H9 (cell line): ENCODE data around the gene SLC12A6. TPM values are rescaled to one million over a fixed set of nuclear protein-coding genes. Genes with fewer than 3 reads are reported as not detected.

Source experiments
- DNase-seq: peaks from one replicate; pipeline ENCODE4 v3.0.0-alpha.2; 2017
- H2AFZ ChIP-seq: one replicate; pipeline ENCODE4 v1.6.1; 2013; ENCODE audit warnings: mild to moderate bottlenecking, low read length, control low read depth, moderate library complexity
- H2AK5ac ChIP-seq: 2 replicates; pipeline ENCODE4 v1.6.1; 2013; ENCODE audit warnings: low read length, control low read depth, mixed read lengths; ENCODE audit not compliant: insufficient read length
- H2BK120ac ChIP-seq: one replicate; pipeline ENCODE4 v1.6.1; 2013; ENCODE audit warnings: low read depth, mild to moderate bottlenecking, low read length, control low read depth, inconsistent platforms; ENCODE audit not compliant: poor library complexity, severe bottlenecking
- H2BK12ac ChIP-seq: 2 replicates; pipeline ENCODE4 v1.6.1; 2013; ENCODE audit warnings: low read length, control low read depth, mixed read lengths, low read depth; ENCODE audit not compliant: insufficient read length
- H2BK15ac ChIP-seq: 2 replicates; pipeline ENCODE4 v1.6.1; 2013; ENCODE audit warnings: low read depth, low read length, control low read depth
- H2BK20ac ChIP-seq: one replicate; pipeline ENCODE4 v1.6.1; 2013; ENCODE audit warnings: low read depth, mild to moderate bottlenecking, low read length, control low read depth, inconsistent platforms; ENCODE audit not compliant: poor library complexity, severe bottlenecking
- H2BK5ac ChIP-seq: 2 replicates; pipeline ENCODE4 v1.6.1; 2013; ENCODE audit warnings: low read length, control low read depth, mixed read lengths; ENCODE audit not compliant: insufficient read length
- H3K14ac ChIP-seq: 2 replicates; pipeline ENCODE4 v1.6.1; 2013; ENCODE audit warnings: low read length, control low read depth; ENCODE audit not compliant: insufficient read depth
- H3K18ac ChIP-seq: 2 replicates; pipeline ENCODE4 v1.6.1; 2013; ENCODE audit warnings: low read depth, mild to moderate bottlenecking, mixed read lengths, low read length, control low read depth; ENCODE audit not compliant: insufficient read length
- H3K23ac ChIP-seq: 2 replicates; pipeline ENCODE4 v1.6.1; 2013; ENCODE audit warnings: low read length, control low read depth, mixed read lengths, low read depth; ENCODE audit not compliant: insufficient read length
- H3K23me2 ChIP-seq: 2 replicates; pipeline ENCODE4 v1.6.1; 2013; ENCODE audit warnings: low read depth, mild to moderate bottlenecking, mixed read lengths, low read length, control low read depth; ENCODE audit not compliant: insufficient read length, poor library complexity, severe bottlenecking
- H3K27ac ChIP-seq: 2 replicates; pipeline ENCODE4 v1.5.1; 2013; ENCODE audit warnings: low read length, control low read depth, mixed read lengths, low read depth; ENCODE audit not compliant: insufficient read length
- H3K27me3 ChIP-seq: 2 replicates; pipeline ENCODE4 v1.6.1; 2013; ENCODE audit warnings: low read length, control low read depth, inconsistent platforms; ENCODE audit not compliant: insufficient read depth
- H3K4ac ChIP-seq: 2 replicates; pipeline ENCODE4 v1.6.1; 2013; ENCODE audit warnings: low read depth, mild to moderate bottlenecking, control low read depth, inconsistent platforms, low read length, moderate library complexity
- H3K4me1 ChIP-seq: 2 replicates; pipeline ENCODE4 v1.6.1; 2013; ENCODE audit warnings: low read length, control low read depth, inconsistent platforms; ENCODE audit not compliant: insufficient read depth
- H3K4me2 ChIP-seq: 2 replicates; pipeline ENCODE4 v1.6.1; 2013; ENCODE audit warnings: low read length, control low read depth, mixed read lengths; ENCODE audit not compliant: insufficient read length, insufficient read depth
- H3K56ac ChIP-seq: 2 replicates; pipeline ENCODE4 v1.6.1; 2013; ENCODE audit warnings: low read depth, mild to moderate bottlenecking, mixed read lengths, low read length, control low read depth; ENCODE audit not compliant: insufficient read length
- H3K79me1 ChIP-seq: 2 replicates; pipeline ENCODE4 v1.6.1; 2013; ENCODE audit warnings: low read depth, mild to moderate bottlenecking, moderate library complexity, low read length, control low read depth, inconsistent platforms; ENCODE audit not compliant: insufficient read depth, poor library complexity, severe bottlenecking
- H3K79me2 ChIP-seq: 2 replicates; pipeline ENCODE4 v1.6.1; 2013; ENCODE audit warnings: low read length, control low read depth, inconsistent platforms; ENCODE audit not compliant: insufficient read depth
- H3K9ac ChIP-seq: 2 replicates; pipeline ENCODE4 v1.6.1; 2013; ENCODE audit warnings: low read length, control low read depth, mixed read lengths; ENCODE audit not compliant: insufficient read length; ENCODE audit errors: extremely low read depth
- H3K9me3 ChIP-seq: one replicate; pipeline ENCODE4 v1.6.1; 2013; ENCODE audit warnings: low read depth, low read length, inconsistent platforms; ENCODE audit not compliant: control insufficient read depth
- H3T11ph ChIP-seq: one replicate; pipeline ENCODE4 v1.6.1; 2013; ENCODE audit warnings: mild to moderate bottlenecking, low read length, control low read depth, inconsistent platforms
- H4K20me1 ChIP-seq: one replicate; pipeline ENCODE4 v1.6.1; 2013; ENCODE audit not compliant: control insufficient read depth, insufficient read length, insufficient read depth
- H4K5ac ChIP-seq: 2 replicates; pipeline ENCODE4 v1.6.1; 2013; ENCODE audit warnings: low read depth, mild to moderate bottlenecking, mixed read lengths, low read length, control low read depth; ENCODE audit not compliant: insufficient read length
- H4K8ac ChIP-seq: replicated peaks from 2 replicates; pipeline ENCODE4 v1.6.1; 2013; ENCODE audit warnings: low read length, control low read depth, mixed read lengths, low read depth; ENCODE audit not compliant: insufficient read length
- H4K91ac ChIP-seq: 2 replicates; pipeline ENCODE4 v1.6.1; 2013; ENCODE audit warnings: low read depth, mild to moderate bottlenecking, moderate library complexity, mixed read lengths, low read length, control low read depth; ENCODE audit not compliant: insufficient read length
- H3K27ac Mint-ChIP-seq, 3 experiments: 2 replicates in 2 of 3; 3 replicates in 1 of 3; pipeline ENCODE4 v1.8.0; 2020 to 2021; ENCODE audit warnings: mixed read lengths in 3 of 3, mild to moderate bottlenecking in 1 of 3, moderate library complexity in 1 of 3
- H3K27me3 Mint-ChIP-seq: 2 replicates; pipeline ENCODE4 v1.8.0; 2021; ENCODE audit warnings: low read depth, mild to moderate bottlenecking, moderate library complexity, mixed read lengths
- H3K36me3 Mint-ChIP-seq, 3 experiments: 2 replicates in 2 of 3; 3 replicates in 1 of 3; pipeline ENCODE4 v1.8.0; 2020 to 2021; ENCODE audit warnings: low read depth in 3 of 3, mixed read lengths in 3 of 3; ENCODE audit not compliant: insufficient read depth in 1 of 3
- H3K4me1 Mint-ChIP-seq, 2 experiments: 2 replicates each; pipeline ENCODE4 v1.8.0; 2020; ENCODE audit warnings: mixed read lengths in 2 of 2
- H3K4me3 Mint-ChIP-seq, 2 experiments: 2 replicates in 1 of 2; 3 replicates in 1 of 2; pipeline ENCODE4 v1.8.0; 2020 to 2021; ENCODE audit warnings: mild to moderate bottlenecking in 2 of 2, mixed read lengths in 2 of 2, moderate library complexity in 1 of 2
- H3K9me3 Mint-ChIP-seq, 2 experiments: 2 replicates in 1 of 2; 3 replicates in 1 of 2; pipeline ENCODE4 v1.8.0; 2020; ENCODE audit warnings: mild to moderate bottlenecking in 2 of 2, mixed read lengths in 2 of 2, moderate library complexity in 1 of 2
- CTCF ChIP-seq: fragments of 200-600 bp; sonication (generic); conservative IDR thresholded peaks from 3 replicates; pipeline ENCODE4 v1.8.0; 2021; ENCODE audit warnings: antibody characterized with exemption, mild to moderate bottlenecking
- total RNA-seq: library from RNA; stranded (reverse); gene quantifications from 2 replicates; pipeline ENCODE4 v1.2.1, GENCODE V29; 2021

SLC12A6 gene
- total RNA-seq, 1 experiment from 2014 or later, result 11.1 TPM

DNA sequence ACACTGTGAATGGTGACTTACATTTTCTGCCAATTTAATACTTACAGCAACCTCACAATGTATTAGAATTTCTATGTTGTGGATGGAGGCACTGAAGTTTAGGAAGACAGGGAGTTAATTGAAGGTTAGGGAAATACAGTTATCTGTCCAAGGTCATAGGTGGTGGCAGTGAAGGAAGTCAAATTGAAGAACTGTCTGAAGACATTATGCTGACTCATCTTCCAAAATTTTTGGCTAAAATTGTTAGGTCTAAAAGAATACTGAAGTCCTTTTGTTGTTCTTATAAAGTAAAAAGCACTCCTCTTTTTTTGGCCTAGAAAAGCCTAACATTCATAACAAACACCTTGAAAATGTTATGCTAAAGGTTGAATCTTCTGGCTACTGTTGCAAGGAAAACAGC, 85.0 kb downstream of the SLC12A6 start:
- H3K18ac ChIP-seq, result no peak overlapping the region
- no peak overlapping the region for H3T11ph ChIP-seq
- H3K9ac ChIP-seq, result no peak overlapping the region
- no peak overlapping the region for H2AK5ac ChIP-seq
- no peak for DNase-seq
- no peaks in the 10 kb centered on the region for H3K9me3 ChIP-seq
- H4K20me1 ChIP-seq, result no peaks in the 10 kb centered on the region
- H2BK20ac ChIP-seq, result no peak overlapping the region
- no peaks in the 10 kb centered on the region for H3K79me2 ChIP-seq
- H3K4me3 Mint-ChIP-seq, result no peak overlapping the region
- H3K27me3 Mint-ChIP-seq, result no peaks in the 10 kb centered on the region
- H3K27ac ChIP-seq, result no peak overlapping the region
- no peak for TF ChIP-seq CTCF
- no peak overlapping the region for H3K27ac Mint-ChIP-seq
- peaks cover 0 to 6% (median 5%) of the 10 kb centered on the region in 3 experiments; a peak in 4 of 7 replicates for H3K36me3 Mint-ChIP-seq
- no peak overlapping the region for H4K8ac ChIP-seq
- no peak overlapping the region for H2BK15ac ChIP-seq
- no peak overlapping the region for H3K4ac ChIP-seq
- no peaks in the 10 kb centered on the region for H3K23me2 ChIP-seq
- H3K27me3 ChIP-seq, result no peaks in the 10 kb centered on the region
- no peak overlapping the region for H4K5ac ChIP-seq
- H3K56ac ChIP-seq, result no peak overlapping the region
- no peaks in the 10 kb centered on the region for H3K9me3 Mint-ChIP-seq
- H4K91ac ChIP-seq, result no peak overlapping the region
- H3K79me1 ChIP-seq, result no peaks in the 10 kb centered on the region
- H3K4me1 ChIP-seq, result no peaks in the 10 kb centered on the region
- H3K14ac ChIP-seq, result no peak overlapping the region
- H2BK12ac ChIP-seq, result no peak overlapping the region
- H3K23ac ChIP-seq, result no peak overlapping the region
- H2AFZ ChIP-seq, result no peak overlapping the region
- H3K4me2 ChIP-seq, result no peak overlapping the region
- H3K4me1 Mint-ChIP-seq, result no peaks in the 10 kb centered on the region
- H2BK5ac ChIP-seq, result no peak overlapping the region
- H2BK120ac ChIP-seq, result no peak overlapping the region
